GM12878 (cell line): ENCODE data around the gene CCL25. TPM values are rescaled to one million over a fixed set of nuclear protein-coding genes. Genes with fewer than 3 reads are reported as not detected.

Source experiments
- ATAC-seq: fragments of 200-7000 bp; cut with Tn5 transposase; 3 replicates; pipeline ENCODE4 v1.9.1; 2020; ENCODE audit warnings: mild to moderate bottlenecking, moderate library complexity
- BruUV-seq: library from RNA; stranded (reverse); fragments of 400-500 nt; replicated peaks from 2 replicates; lab custom pipeline; 2021; lab: Mats Ljungman, UMichigan
- CTCF ChIA-PET: fragments of 300-600 bp; sonication (Branson Sonifier 250); formaldehyde crosslinking; extraction: SDS; loops from one replicate; lab custom pipeline; 2021; ENCODE audit warnings: inconsistent platforms; lab: Yijun Ruan, JAX
- POLR2A ChIA-PET: fragments of 350-600 bp; formaldehyde crosslinking; extraction: SDS; loops from one replicate; lab custom pipeline; 2021; ENCODE audit warnings: inconsistent platforms; lab: Charles Lee
- RAD21 ChIA-PET: fragments of 300-600 bp; sonication (Branson Sonifier 250); formaldehyde crosslinking; loops from one replicate; lab custom pipeline; 2023; ENCODE audit warnings: antibody characterized with exemption; ENCODE audit not compliant: unreplicated experiment; lab: Charles Lee
- SMC1A ChIA-PET: fragments of 300-600 bp; sonication (Branson Sonifier 250); formaldehyde crosslinking; loops from one replicate; lab custom pipeline; 2023; ENCODE audit not compliant: unreplicated experiment, uncharacterized antibody; lab: Charles Lee
- DNase-seq: peaks from one replicate; pipeline ENCODE4 v3.0.0-alpha.2; 2011; ENCODE audit warnings: low read depth, low spot score
- FAIRE-seq: peaks from 3 replicates; lab custom pipeline; 2011; peaks lifted over from hg19 to GRCh38; lab: Jason Lieb, UNC
- H2AFZ ChIP-seq: 2 replicates; pipeline ENCODE4 v1.6.0; 2011; ENCODE audit warnings: low read depth, low read length, control low read depth; ENCODE audit not compliant: control insufficient read depth
- H3K27ac ChIP-seq: 2 replicates; pipeline ENCODE4 v1.5.1; 2011; ENCODE audit warnings: control low read depth; ENCODE audit not compliant: control insufficient read depth, insufficient read depth
- H3K27me3 ChIP-seq, 2 experiments: replicated peaks in 1 of 2; 2 replicates each; pipeline versions ENCODE4 v1.6.0 to v1.6.1; 2011; ENCODE audit warnings: low read length in 1 of 2; ENCODE audit not compliant: control insufficient read depth in 2 of 2, insufficient read depth in 2 of 2
- H3K36me3 ChIP-seq, 2 experiments: 2 replicates each; pipeline ENCODE4 v1.5.1; 2011; ENCODE audit warnings: low read length in 1 of 2; ENCODE audit not compliant: control insufficient read depth in 2 of 2, insufficient read depth in 2 of 2
- H3K4me1 ChIP-seq: 2 replicates; pipeline ENCODE4 v1.6.1; 2011; ENCODE audit warnings: mild to moderate bottlenecking, low read length, moderate library complexity, mixed read lengths; ENCODE audit not compliant: control insufficient read depth, insufficient read depth
- H3K4me2 ChIP-seq: 2 replicates; pipeline ENCODE4 v1.6.0; 2011; ENCODE audit warnings: control low read depth; ENCODE audit not compliant: control insufficient read depth, insufficient read depth
- H3K4me3 ChIP-seq: fragments of 200-600 bp; sonication (generic); 2 replicates; pipeline ENCODE4 v1.5.1; 2016
- H3K79me2 ChIP-seq: 2 replicates; pipeline ENCODE4 v1.6.0; 2011; ENCODE audit warnings: low read length; ENCODE audit not compliant: control insufficient read depth, insufficient read depth
- H3K9ac ChIP-seq: 2 replicates; pipeline ENCODE4 v1.8.0; 2011; ENCODE audit warnings: low read length, control low read depth, mixed read lengths; ENCODE audit not compliant: control insufficient read depth, insufficient read depth
- H3K9me3 ChIP-seq: replicated peaks from 3 replicates; pipeline ENCODE4 v1.5.1; 2011; ENCODE audit warnings: mild to moderate bottlenecking, low read length; ENCODE audit not compliant: control insufficient read depth, insufficient read depth
- H4K20me1 ChIP-seq: 2 replicates; pipeline ENCODE4 v1.6.0; 2011; ENCODE audit not compliant: control insufficient read depth, insufficient read depth
- CTCF ChIP-seq, 3 experiments: IDR thresholded peaks in 2 of 3; conservative IDR thresholded peaks in 1 of 3; 2 replicates each; pipeline ENCODE4 v1.5.1; 2011; ENCODE audit warnings: low read depth in 3 of 3, low read length in 3 of 3, mild to moderate bottlenecking in 3 of 3, control low read depth in 2 of 3, moderate library complexity in 2 of 3, inconsistent platforms in 1 of 3, mixed read lengths in 1 of 3; ENCODE audit not compliant: control insufficient read depth in 2 of 3, insufficient read depth in 1 of 3; ENCODE audit errors: extremely low read depth in 1 of 3
- KLF5 ChIP-seq: fragments of 450-650 bp; IDR thresholded peaks from 2 replicates; pipeline ENCODE4 v1.6.1; 2014; ENCODE audit warnings: mild to moderate bottlenecking; ENCODE audit not compliant: partially characterized antibody
- RAD21 ChIP-seq: IDR thresholded peaks from 2 replicates; pipeline ENCODE4 v1.6.1; 2011; ENCODE audit warnings: mild to moderate bottlenecking, low read depth, low read length, moderate library complexity; ENCODE audit not compliant: insufficient read depth
- REST ChIP-seq: IDR thresholded peaks from 2 replicates; pipeline ENCODE4 v1.6.1; 2012; ENCODE audit warnings: mild to moderate bottlenecking, low read depth, low read length
- SMC3 ChIP-seq: IDR thresholded peaks from 2 replicates; pipeline ENCODE4 v1.6.1; 2011; ENCODE audit warnings: low read length, improper control_type of control experiment, borderline replicate concordance
- WGBS: methylation state at CpG from one replicate; pipeline ENCODE4 v1.1.6; 2016; ENCODE audit warnings: low lambda C conversion rate; ENCODE audit not compliant: insufficient replicate concordance, insufficient coverage; ENCODE audit errors: missing lambda C conversion rate; 5-methylcytosine and 5-hydroxymethylcytosine counted together
- in situ Hi-C: fragments of 300-500 bp; cut with MboI; formaldehyde crosslinking; loops from 9 replicates; pipeline ENCODE4 v1.14.3; 2018; ENCODE audit warnings: mixed read lengths
- intact Hi-C: fragments of 100-400 bp; cut with micrococcal nuclease; formaldehyde crosslinking; loops from one replicate; pipeline ENCODE4 v1.14.2; 2022; ENCODE audit not compliant: unreplicated experiment
- polyA plus RNA-seq, 11 experiments: library from polyadenylated mRNA; depleted of rRNA in 4 of 11; unstranded in 6 of 11; stranded (reverse) in 5 of 11; fragments of >200 nt; fragmentation: Nextera tagmentation in 4 of 11; fragmentation: Illumina TruSeq in 1 of 11; extraction: Ambion mirVana in 4 of 11; extraction: Trizol in 1 of 11; gene quantifications; 1 replicate in 1 of 11; 2 replicates in 10 of 11; pipeline versions ENCODE4 v1.2.1 to v1.2.3, GENCODE V29; 2011 to 2016; ENCODE audit warnings: inconsistent platforms in 2 of 11, missing spikeins in 2 of 11, low read depth in 1 of 11
- total RNA-seq, 4 experiments: library from RNA; depleted of rRNA in 3 of 4; stranded (reverse); fragments of >200 nt in 3 of 4; fragmentation: Illumina TruSeq in 1 of 4; extraction: Trizol in 1 of 4; gene quantifications; 2 replicates each; pipeline versions ENCODE4 v1.2.1 to v1.2.3, GENCODE V29; 2013 to 2021

Gene CCL25
- total and polyA plus RNA-seq, 10 of the 15 experiments (the other 5 are each of a cell fraction or from before 2014, with no cell fraction given): 0.53 to 12.0 (median 8.3) TPM

GRCh38 chr19:8069096-8069973 is 16.8 kb downstream of the CCL25 start:
- Histone ChIP-seq H3K4me2 (no peak overlapping the region), H3K4me3 (no peak overlapping the region), H3K36me3 (no peaks in the 10 kb centered on the region), H4K20me1 (no peaks in the 10 kb centered on the region), H3K9me3 (peaks cover 3% of the 10 kb centered on the region; the same call in 2 of the 3 replicates), H2AFZ (no peak overlapping the region), H3K9ac (no peak overlapping the region), H3K79me2 (no peaks in the 10 kb centered on the region), H3K27ac (no peak overlapping the region)
- 49% methylated on average over 13 of the region's 13 CpGs for WGBS
- ChIA-PET RAD21 (no interaction called here), SMC1A (no interaction called here)
- intact Hi-C loops: no loop called here
- no TSS peak for BruUV-seq
- peak; percentile 68 for FAIRE-seq
- TF ChIP-seq KLF5 (no peak), SMC3 (peak; percentile 25; the same call in 1 of the 2 replicates), RAD21 (peak; percentile 50), CTCF (IDR thresholded peaks at IDR 0.05 in 2 of 3, conservative IDR thresholded peaks at IDR 0.05 in 1 of 3; ENCODE audit: control insufficient read depth in 2 of 3, extremely low read depth in 1 of 3, insufficient read depth in 1 of 3, low read depth in 3 of 3, low read length in 3 of 3) (peak; percentile 19 to 71 (median 69)), REST (no peak)
- TF ChIP-seq, all 136 proteins: peak for 3
- CTCF ChIA-PET: no interaction called here
- ATAC-seq (no peak), DNase-seq (no peak)
- in situ Hi-C loops: no loop called here
- POLR2A ChIA-PET: no interaction called here
- H3K4me1 ChIP-seq: peaks cover 10% of the 10 kb centered on the region
- no peaks in the 10 kb centered on the region for H3K27me3 ChIP-seq
